ENCODE measurements around the gene FOXL1.

GRCh38 chr16:86570558-86571529, 7.5 kb upstream of the FOXL1 start:
- TF ChIP-seq CTCF (IDR thresholded peaks at IDR 0.05 in 2 of 3, conservative IDR thresholded peaks at IDR 0.05 in 1 of 3; ENCODE audit: borderline replicate concordance in 1 of 3, insufficient read depth in 1 of 3, low read depth in 2 of 3, low read length in 2 of 3) (no peak), RAD21 (IDR thresholded peaks at IDR 0.05; ENCODE audit: low read depth) (no peak), EZH2phosphoT487 (IDR thresholded peaks at IDR 0.05; ENCODE audit: borderline replicate concordance) (no peak), SIN3A (IDR thresholded peaks at IDR 0.05; ENCODE audit: low read depth) (no peak), REST (IDR thresholded peaks at IDR 0.05; ENCODE audit: low read depth) (no peak), ZNF274 (IDR thresholded peaks at IDR 0.05; ENCODE audit: low read depth, low read length) (no peak), SP1 (IDR thresholded peaks at IDR 0.05; ENCODE audit: low read depth) (no peak), ZFX (IDR thresholded peaks at IDR 0.05) (no peak), CBX3 (IDR thresholded peaks at IDR 0.05; ENCODE audit: low read depth) (no peak), CEBPB (IDR thresholded peaks at IDR 0.05; ENCODE audit: low read depth) (no peak), MAX (IDR thresholded peaks at IDR 0.05) (no peak), EGR1 (IDR thresholded peaks at IDR 0.05; ENCODE audit: low read depth) (no peak)

Data from HCT116 (cell line).